NCI-H748 treated with DMSO at 0.1 percent for 48 hours (cell line): ENCODE data around the gene ARSK.
A peak's percentile ranks its signal among the peaks of the same experiment; 100 is the strongest.

Experiments used
- DNase-seq: peaks from one replicate; lab custom pipeline; 2025; lab: John Stamatoyannopoulos, UW

Gene ARSK, protein sequence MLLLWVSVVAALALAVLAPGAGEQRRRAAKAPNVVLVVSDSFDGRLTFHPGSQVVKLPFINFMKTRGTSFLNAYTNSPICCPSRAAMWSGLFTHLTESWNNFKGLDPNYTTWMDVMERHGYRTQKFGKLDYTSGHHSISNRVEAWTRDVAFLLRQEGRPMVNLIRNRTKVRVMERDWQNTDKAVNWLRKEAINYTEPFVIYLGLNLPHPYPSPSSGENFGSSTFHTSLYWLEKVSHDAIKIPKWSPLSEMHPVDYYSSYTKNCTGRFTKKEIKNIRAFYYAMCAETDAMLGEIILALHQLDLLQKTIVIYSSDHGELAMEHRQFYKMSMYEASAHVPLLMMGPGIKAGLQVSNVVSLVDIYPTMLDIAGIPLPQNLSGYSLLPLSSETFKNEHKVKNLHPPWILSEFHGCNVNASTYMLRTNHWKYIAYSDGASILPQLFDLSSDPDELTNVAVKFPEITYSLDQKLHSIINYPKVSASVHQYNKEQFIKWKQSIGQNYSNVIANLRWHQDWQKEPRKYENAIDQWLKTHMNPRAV

DNA sequence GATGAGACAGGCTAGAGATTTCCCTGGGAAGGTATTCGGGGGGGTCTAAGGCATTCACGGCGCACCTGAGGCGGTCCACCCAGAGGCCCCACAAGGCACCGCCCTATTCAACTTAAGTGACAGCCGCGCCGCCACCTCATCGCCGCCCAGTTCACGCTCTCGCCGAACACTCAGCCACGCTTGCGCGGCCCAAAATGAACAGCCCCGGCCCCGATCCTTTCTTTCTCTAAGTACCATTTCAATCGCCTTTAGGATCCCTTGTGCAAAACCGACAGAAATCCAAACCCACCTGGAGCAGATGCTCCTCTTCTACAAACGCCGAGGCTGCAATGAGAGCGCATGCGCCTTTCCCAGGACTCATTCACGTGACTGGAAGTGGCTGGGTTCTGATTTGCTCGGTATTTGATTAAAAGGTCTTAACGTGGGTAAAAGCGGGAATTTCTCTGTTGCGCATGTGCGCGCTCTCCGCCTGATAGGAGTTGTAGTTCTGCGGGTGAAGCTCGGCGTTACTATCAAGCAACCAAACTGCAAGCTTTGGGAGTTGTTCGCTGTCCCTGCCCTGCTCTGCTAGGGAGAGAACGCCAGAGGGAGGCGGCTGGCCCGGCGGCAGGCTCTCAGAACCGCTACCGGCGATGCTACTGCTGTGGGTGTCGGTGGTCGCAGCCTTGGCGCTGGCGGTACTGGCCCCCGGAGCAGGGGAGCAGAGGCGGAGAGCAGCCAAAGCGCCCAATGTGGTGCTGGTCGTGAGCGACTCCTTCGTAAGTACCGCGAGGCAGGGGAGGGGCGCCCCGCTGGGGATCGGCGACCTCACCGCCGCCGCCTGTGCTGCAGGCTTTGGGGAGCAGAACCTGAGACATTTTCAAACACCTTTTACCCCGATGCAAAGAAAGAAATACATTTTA, at the start of gene ARSK, which contains the start of gene SKIC3:
Gene ARSK, plus strand, starts transcription at position 455 of the 902 bp plus-strand sequence. Its CDS starts 178 bp downstream, at position 633.
Gene SKIC3, minus strand, starts transcription at position 331 of the 902 bp plus-strand sequence. CDS start 7,827 bp downstream, outside the sequence.
- peak; percentile 97 for DNase-seq

DNA sequence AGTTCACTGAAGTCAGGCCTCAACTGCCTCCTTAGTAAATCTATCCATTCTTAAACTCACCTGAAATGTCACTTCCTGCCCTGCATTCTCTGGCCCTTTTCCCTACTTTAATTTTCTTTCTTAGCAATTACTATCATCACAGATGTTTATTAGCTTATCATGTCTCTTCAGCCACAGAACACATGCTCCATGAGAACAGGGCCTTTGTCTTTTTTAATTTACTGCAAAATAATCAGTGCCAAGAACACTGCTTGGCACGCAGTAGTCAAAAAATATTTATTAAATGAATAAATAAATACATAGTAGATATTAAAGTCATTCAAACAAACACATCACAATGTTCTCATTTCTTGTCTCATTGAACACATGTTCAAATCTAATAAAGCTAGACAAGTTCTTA, 46.4 kb upstream of the ARSK start:
- DNase-seq, result no peak

DNA sequence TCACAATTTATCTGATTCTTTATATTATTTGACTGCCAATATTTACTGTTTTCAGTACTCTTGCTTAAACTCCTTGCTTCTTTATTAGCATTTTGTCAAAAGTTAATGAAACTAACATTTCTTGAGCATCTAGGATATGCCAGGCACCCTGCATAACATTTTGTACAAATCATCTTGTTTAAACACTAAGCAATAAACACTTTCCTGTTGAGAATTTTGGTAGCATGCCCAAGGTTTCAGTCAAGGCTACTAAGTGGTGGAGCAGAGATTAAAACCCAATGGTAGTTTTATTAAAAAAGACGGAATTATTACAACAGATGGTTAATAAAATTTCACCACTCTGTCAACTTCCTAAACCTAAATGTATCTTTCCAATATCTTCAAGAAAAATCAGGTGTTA, 43.3 kb upstream of the ARSK start:
- DNase-seq, result no peak

DNA sequence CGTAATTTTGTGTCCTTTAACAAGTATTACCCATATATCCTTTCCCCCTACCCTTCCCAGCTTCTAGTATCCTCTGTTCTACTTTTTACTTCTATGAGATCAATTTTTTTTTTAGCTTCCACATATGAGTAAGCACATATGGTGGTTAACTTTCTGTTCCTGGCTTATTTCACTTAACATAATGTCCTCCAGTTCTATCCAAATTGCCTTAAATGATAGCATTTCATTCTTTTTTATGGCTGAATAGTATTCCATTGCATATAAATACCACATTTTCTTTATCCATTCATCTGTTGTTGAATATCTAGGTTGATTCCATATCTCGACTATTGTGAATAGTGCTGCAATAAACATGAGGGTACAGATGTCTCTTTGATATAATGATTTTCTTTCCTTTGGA, 36.5 kb upstream of the ARSK start:
- DNase-seq, result no peak

DNA sequence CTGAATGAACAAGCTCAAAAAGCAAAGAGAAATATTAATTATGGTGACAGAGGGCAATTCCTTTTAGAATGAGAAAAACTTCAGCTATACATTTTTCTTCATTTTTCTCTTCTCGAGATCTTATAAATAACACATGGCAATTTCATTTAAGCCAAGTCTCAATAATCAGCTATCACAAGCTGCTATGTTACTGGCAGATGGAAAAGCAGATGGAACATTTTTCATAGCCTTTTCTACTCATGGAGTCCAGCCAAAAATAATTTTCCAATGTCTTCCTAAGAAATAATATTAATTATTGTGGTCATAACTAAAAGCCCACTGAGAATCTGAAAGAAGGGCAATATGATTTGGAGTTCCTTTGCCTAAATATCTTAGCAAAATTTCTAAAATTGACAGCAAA, 35.8 kb upstream of the ARSK start:
- no peak for DNase-seq

DNA sequence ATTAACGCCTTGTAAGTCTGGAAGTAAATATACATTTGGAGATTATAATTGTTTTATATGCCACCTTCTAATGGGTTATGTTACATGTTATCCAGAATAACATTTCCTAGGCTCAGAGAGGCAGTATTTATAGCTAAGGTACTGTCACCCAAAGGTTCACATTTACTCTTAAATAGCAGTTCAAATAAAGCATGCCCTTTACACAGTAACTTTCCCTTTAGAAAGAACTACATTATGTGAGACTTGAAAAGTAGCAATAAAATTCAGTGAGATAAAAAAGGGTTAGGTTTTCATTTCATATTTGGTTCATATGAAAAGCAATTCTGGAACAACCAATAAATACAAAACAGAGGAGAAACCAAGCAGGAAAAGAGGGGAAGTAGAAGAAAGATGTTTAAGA, 35.2 kb upstream of the ARSK start:
- DNase-seq, result no peak

DNA sequence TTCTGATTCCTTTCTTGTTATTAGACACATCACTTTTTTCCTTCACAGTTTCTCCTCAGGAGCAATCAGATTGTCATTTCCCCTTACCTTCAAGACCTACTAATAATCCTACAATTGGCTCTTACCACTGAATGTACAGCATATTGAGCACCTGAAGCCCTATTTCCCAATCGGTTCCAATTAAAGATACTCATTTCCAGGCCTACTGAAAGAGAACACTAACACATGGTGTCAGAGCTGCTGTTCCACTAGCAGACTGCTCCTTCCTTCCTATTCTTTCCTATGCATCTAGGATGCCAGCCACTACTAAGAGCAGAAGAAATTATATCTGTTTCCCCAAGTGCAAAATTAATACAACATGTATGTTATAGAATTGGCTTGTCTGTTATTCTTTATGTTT, 34.7 kb upstream of the ARSK start:
- DNase-seq, result no peak

DNA sequence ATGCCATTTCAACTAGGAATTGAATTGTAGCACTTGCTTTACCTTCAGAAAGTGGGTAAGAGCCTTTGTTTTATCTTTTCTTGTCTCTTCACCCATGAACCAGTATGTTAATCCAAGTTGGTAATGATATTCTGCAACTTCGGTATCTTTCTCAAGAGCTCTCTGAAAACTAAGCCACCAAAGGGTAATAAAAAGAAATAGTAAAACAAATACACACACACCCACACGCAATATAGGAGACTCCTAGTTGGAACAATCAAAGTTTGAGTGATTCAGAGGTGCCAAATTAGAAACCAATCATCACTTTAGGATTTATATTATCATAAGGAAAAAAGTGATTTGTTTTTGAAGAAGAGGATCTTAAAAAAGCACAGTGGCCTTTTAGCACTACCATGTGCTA, 30.5 kb upstream of the ARSK start:
- no peak for DNase-seq

DNA sequence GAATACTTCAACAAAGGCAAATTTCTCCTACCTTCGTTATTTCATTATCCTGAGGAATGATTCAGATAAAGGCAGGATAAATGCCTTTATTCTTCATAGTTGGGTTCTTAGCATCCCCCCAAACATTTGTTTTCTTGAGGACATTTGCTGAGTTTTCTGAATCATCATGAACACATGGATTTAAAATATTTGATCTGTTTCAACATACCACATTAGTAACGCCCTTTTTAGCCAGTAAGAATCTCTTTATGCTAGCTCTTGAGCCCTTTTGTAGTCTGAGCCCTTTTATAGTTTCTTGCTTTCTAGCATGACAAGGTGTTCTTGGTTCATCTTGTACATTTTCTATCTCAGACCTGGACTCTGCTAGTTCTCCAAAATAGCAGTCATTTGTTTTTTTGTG, 28.0 kb upstream of the ARSK start:
- no peak for DNase-seq

DNA sequence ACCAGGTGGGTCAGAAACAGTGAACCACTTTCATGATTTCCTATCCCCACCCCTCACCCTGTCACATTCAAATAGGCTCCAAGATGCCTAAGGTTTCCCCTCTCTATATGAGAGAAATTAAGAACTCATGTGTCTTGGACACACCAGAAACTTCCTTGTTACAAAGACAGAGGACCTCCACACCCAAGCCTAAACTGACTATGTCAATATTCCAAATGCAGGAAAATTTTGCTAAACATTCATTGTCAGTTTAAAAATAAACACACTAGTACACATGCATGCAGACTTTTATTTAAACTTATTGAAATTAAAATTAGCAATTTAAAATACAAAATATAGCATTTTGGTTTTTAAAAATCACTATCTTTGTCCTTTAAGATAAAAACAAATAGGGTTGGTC, 26.3 kb upstream of the ARSK start:
- DNase-seq, result no peak

DNA sequence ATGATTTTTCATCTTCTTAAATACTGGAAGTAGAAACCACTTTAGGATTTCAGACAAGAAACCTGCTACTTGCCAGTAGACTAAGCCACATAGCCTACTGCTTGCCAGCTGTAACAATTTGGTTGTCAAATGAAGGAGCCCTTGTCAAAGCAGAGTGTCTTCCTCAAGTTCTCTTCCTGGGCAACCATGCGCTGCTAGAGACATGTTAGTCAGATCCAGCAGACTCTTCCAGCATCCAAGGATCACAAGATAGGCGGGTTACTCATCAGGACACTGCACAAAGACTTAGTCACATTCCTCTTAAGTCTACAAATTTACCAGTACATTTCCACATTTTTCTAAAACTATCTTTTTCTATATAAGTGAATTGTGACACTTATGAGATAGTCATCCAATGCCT, 24.5 kb upstream of the ARSK start:
- no peak for DNase-seq

DNA sequence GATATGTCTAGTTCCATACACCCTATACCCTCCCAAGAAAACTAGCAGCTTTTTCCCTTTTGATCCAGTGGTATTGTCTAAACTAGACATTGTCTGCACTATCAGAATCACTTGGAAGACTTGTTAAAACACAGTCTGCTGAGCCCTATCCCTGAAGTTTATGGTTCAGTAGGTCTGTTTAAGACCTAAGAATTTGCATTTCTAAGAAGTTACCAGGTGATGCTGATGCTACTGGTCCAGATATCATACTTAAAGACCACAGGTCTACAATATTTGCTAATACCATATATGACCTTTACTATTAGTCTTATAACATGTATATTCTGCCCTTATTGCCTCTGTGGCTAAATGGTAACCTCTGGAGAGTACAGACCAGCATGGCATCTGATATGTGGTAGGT, 23.4 kb upstream of the ARSK start:
- no peak for DNase-seq

DNA sequence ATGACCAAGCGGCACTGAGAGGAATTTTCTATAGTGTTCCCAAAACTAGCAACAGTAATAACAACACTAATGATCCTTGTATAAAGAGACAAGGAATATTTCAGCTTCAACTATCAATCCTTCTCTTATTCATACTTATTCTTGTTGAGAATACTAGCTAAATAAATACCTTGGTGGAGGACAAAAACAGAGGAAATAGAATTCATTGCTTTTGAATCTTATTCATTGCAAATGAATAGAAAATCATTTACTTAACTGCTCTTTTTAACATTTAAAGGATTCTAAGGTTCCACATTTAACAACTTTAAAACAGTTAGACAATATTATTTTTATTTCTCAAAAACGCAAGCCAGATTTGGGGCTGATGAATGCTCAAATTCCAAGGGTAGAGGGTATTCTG, 22.5 kb upstream of the ARSK start:
- DNase-seq, result no peak

DNA sequence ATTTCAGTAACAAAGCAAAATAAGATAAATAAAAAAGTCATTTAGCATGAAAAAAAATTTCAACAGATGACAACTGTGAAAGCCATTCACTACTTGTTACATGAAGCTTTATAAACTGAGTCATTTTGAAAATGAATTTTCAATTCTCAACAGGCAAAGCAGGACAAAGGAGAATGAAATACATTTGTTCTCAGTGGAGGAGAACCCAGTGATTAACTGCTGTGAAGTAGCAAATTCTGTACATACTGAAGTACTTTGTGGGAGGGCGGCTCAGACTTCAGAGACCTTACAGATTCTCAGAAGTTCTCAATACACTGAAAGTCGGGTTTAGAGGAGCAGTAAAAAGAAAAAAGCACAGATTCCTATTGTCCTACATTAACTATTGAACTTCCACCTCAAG, 21.8 kb upstream of the ARSK start:
- no peak for DNase-seq

DNA sequence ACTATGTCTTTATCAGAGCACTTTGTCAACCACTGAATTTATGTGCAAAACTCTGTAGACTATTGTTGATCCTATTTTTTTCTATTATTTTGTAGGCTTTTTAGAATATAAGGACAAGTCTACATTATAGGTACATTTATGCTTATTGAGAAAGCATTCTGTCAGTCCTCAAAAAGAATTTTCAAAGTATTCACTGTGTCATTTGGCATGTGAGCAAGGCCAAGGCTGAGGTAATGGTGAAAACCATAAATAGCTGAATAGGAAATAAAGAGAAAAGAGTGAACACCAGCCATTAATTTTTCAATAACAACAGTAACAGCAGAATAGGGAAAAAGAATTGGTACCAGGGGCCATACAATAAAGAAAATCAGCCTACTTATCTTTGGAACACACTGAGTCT, 21.1 kb upstream of the ARSK start:
- DNase-seq, result no peak

DNA sequence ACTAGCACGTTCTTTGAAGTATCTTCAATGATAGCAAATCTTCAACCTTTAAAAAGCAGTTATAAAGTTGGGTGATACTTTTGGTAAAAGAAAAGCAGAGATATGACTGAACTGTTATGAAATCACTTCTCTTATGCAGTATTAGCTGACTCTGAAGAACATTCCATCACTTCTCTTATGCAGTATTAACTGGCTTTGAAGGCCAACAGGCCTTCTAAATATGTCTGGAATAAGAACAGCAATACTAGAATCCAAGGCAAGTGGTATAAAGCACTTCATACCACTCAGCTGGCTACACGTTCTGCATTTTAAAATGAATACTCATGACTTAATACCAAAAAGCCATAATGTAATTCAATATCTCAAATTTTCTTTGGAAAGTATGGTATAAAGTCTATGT, 17.4 kb upstream of the ARSK start:
- no peak for DNase-seq

DNA sequence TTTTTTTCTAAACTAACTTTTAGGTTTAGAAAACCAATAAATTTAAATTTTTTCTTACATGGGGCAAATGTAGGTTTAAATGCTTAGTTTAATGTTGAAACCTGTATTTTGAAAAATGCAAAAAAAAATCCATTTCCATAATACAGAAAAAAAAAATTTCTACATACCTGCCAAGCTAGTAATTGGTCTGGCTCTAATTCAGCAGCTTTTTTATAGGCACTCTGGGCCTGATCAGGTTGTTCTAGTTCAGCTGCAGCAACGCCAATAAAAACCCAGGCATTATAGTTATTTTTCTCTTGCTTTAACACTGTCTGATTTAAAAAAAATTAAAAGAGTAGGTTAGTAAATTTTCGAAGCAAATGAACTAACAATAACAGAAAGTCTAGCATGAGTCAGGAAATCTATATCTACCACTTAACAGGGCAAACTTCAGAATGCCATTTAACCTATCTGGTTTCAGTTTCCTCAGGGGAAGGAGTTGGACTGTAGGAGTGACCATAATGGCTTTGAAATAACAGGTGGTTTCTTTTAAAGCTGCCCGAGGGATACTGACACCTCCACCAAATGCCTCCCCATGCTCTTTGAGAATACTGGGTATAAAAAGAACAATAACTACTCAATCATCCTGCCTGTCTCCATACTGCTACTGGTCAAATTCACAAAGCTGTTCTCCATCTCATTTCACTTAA, 11.7 kb upstream of the ARSK start:
- no peak for DNase-seq

DNA sequence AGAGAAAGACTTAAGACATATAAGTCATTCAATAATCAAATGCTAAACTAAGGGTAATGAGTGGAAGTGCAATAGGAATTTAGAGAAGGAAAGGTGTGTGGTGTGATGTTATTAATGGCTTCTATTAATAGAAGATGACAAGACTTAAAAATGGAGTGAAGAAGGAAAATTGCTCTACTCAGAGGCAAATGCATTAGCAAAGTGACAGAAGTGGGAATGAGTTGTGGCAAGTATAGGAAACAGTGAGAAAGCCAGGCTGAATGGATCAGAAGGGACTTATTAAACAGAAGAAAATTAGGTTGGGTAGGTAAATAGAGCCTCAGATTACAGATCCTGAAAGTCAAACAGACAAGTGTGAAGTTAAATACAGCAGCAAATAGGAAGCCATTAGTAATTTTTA, 5.9 kb upstream of the ARSK start:
- no peak for DNase-seq

DNA sequence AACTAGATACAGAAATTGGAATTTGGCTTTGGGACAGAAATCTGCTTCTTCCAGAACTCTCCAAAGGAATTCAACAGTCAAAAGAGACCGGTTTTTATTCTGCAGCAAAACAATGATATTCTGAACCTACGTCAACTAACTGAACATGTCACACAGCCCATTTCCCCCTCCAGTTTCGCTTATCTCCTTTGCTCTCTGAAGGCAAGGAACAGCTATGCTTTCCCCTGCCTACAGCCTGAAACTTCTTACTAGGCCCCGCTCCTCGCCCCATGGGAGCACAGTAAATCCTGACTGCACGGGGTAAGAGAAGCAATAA, 612 bp upstream of the ARSK start:
- no peak for DNase-seq

DNA sequence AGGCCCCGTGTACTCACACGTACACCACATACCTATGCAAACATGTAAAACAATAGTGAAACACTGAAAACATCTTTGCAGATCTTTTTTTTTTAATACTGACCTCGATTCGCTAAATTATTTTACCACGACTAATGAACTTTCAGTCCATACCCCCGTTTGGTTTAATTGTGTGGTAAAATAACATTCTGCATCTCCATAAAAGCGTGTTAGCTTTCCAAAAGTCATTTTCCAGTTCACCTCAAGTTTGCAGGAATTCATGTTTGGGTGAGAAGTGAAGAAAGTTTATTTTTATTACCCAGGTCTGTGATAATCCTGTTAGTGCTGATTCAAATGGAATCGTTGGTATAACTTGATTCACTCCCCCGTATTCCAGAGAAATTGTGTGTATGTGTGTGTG, 652 bp downstream of the ARSK start:
- DNase-seq, result no peak

DNA sequence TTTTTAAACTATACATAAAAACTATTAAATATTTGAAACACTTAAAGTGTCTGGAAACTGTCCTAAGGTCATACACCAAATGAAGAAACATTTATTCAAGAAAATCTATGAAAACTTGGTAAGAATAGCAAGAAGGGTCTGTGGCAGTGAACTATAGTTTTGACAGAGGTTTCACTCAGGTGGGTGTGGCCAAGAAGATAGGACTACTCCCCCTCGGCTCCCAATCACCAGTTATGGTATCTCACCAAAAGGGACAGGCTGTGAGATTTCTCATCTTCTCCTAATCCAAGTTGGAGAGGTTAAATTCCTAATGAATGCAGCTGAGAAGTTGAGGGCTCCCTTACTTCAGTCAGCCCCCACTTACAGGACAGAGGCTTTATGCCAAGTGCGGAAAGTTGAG, 2.9 kb downstream of the ARSK start:
- no peak for DNase-seq

DNA sequence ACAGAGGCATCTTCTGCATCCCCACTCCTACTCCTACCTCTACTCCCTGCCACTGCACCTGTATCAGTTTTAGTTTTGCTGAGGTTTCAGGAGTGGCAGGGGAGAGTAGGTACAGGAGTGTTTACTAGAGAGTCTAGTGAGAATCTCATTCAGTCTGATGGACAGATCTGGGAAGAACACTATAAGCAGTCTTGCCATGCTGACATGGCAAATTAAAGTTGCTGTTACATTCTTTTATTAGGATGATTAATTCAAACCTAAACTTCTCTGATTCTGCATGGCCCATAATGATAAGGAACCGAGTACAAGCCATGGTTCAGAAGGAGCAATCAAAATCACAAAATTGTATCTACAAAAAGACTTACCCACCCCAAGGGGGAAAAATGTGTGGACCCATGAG, 7.4 kb downstream of the ARSK start:
- DNase-seq, result no peak

DNA sequence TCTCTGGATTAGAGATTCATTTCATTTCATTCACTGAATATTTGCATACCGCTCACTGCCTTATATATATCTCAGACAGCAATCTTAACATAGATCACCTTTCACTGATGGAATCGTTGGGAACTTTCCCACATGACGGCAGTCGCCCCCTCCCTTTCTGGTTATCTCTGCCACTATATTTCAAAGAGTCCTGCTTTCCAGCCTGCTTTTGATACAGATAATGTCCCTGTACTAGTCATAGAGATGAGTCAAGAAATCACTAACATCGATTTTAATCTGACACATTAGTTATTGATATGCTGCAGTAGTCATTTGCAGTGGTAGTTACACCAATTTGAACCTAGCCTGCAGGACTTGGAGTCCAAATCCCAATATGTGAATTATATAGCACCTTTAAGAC, 8.5 kb downstream of the ARSK start:
- no peak for DNase-seq
